GM23338 (cell line): ENCODE measurements around the gene WNT11. TPM values are rescaled to one million over a fixed set of nuclear protein-coding genes. Genes with fewer than 3 reads are reported as not detected.

Source experiments
- ATAC-seq: fragments of 200-7000 bp; cut with Tn5 transposase; 3 replicates; pipeline ENCODE4 v1.9.1; 2020
- DNase-seq: peaks from one replicate; pipeline ENCODE4 v3.0.0-alpha.2; 2015; ENCODE audit warnings: low spot score
- H2AFZ ChIP-seq: fragments of 200-600 bp; sonication (generic); 2 replicates; pipeline ENCODE4 v1.8.0; 2016; ENCODE audit warnings: antibody characterized with exemption, mild to moderate bottlenecking, moderate library complexity
- H3F3A ChIP-seq: fragments of 200-600 bp; sonication (generic); replicated peaks from 2 replicates; pipeline ENCODE4 v1.8.0; 2017; ENCODE audit warnings: antibody characterized with exemption, mixed run types, low read depth
- H3K27ac ChIP-seq: fragments of 200-600 bp; sonication (generic); 2 replicates; pipeline ENCODE4 v1.6.1; 2016; ENCODE audit warnings: low read depth
- H3K27me3 ChIP-seq: fragments of 200-600 bp; sonication (generic); 2 replicates; pipeline ENCODE4 v1.8.0; 2016; ENCODE audit warnings: mild to moderate bottlenecking, mixed run types, moderate library complexity; ENCODE audit not compliant: insufficient read depth
- H3K36me3 ChIP-seq: fragments of 200-600 bp; sonication (generic); 2 replicates; pipeline ENCODE4 v1.8.0; 2016; ENCODE audit warnings: mild to moderate bottlenecking; ENCODE audit not compliant: insufficient read depth
- H3K4me1 ChIP-seq: fragments of 200-600 bp; sonication (generic); 2 replicates; pipeline ENCODE4 v1.8.0; 2016; ENCODE audit warnings: mild to moderate bottlenecking, moderate library complexity; ENCODE audit not compliant: insufficient read depth
- H3K4me2 ChIP-seq: fragments of 200-600 bp; sonication (generic); 2 replicates; pipeline ENCODE4 v1.7.1; 2017; ENCODE audit warnings: mixed run types
- H3K4me3 ChIP-seq: fragments of 200-600 bp; sonication (generic); 2 replicates; pipeline ENCODE4 v1.6.1; 2016; ENCODE audit warnings: mixed run types
- H3K79me2 ChIP-seq: fragments of 200-600 bp; sonication (generic); replicated peaks from 2 replicates; pipeline ENCODE4 v1.8.0; 2017; ENCODE audit warnings: mild to moderate bottlenecking; ENCODE audit not compliant: insufficient read depth
- H3K9me2 ChIP-seq: fragments of 200-600 bp; sonication (generic); 2 replicates; pipeline ENCODE4 v1.8.0; 2017; ENCODE audit not compliant: insufficient read depth
- H4K20me1 ChIP-seq: fragments of 200-600 bp; sonication (generic); replicated peaks from 2 replicates; pipeline ENCODE4 v1.8.0; 2017; ENCODE audit warnings: mild to moderate bottlenecking; ENCODE audit not compliant: insufficient read depth
- H3K27ac Mint-ChIP-seq: 2 replicates; pipeline ENCODE4 v1.8.0; 2020; ENCODE audit warnings: inconsistent platforms, mild to moderate bottlenecking, moderate library complexity, mixed read lengths
- H3K27me3 Mint-ChIP-seq: 3 replicates; pipeline ENCODE4 v1.8.0; 2022; ENCODE audit warnings: low read depth, mild to moderate bottlenecking, moderate library complexity, mixed read lengths, inconsistent platforms; ENCODE audit not compliant: insufficient read depth, poor library complexity
- H3K36me3 Mint-ChIP-seq: 3 replicates; pipeline ENCODE4 v1.8.0; 2021; ENCODE audit warnings: low read depth, mild to moderate bottlenecking, inconsistent platforms, moderate library complexity, mixed read lengths
- H3K4me1 Mint-ChIP-seq: 3 replicates; pipeline ENCODE4 v1.8.0; 2020; ENCODE audit warnings: mild to moderate bottlenecking, inconsistent platforms, mixed read lengths
- H3K4me3 Mint-ChIP-seq: 3 replicates; pipeline ENCODE4 v1.8.0; 2021; ENCODE audit warnings: moderate library complexity, mild to moderate bottlenecking, inconsistent platforms, mixed read lengths
- H3K9me3 Mint-ChIP-seq: 3 replicates; pipeline ENCODE4 v1.8.0; 2020; ENCODE audit warnings: moderate library complexity, mild to moderate bottlenecking, inconsistent platforms, mixed read lengths
- EZH2 ChIP-seq: fragments of 200-600 bp; sonication (generic); IDR thresholded peaks from one replicate; pipeline ENCODE4 v1.8.0; 2017; ENCODE audit warnings: antibody characterized with exemption, mild to moderate bottlenecking, low read depth; ENCODE audit not compliant: unreplicated experiment
- ZNF114 ChIP-seq: fragments of 250-450 bp; sonication (Bioruptor Pico); IDR thresholded peaks from 2 replicates; pipeline ENCODE4 v1.5.0; 2020; ENCODE audit warnings: mild to moderate bottlenecking, moderate library complexity
- ZNF331 ChIP-seq: fragments of 250-450 bp; sonication (Bioruptor Pico); IDR thresholded peaks from 2 replicates; pipeline ENCODE4 v1.5.0; 2020; ENCODE audit warnings: low read depth, mild to moderate bottlenecking, moderate library complexity
- polyA plus RNA-seq: library from polyadenylated mRNA; unstranded; fragments of >200 nt; fragmentation: Nextera tagmentation; extraction: Ambion mirVana; gene quantifications from 2 replicates; pipeline ENCODE4 v1.2.1, GENCODE V29; 2016
- total RNA-seq: library from RNA; depleted of rRNA; stranded (reverse); fragments of >200 nt; shearing (Covaris generic); gene quantifications from 2 replicates; pipeline ENCODE4 v1.2.3, GENCODE V29; 2014
- TF ChIP-seq, protein P1 (sequence below): IDR thresholded peaks from 2 replicates; pipeline ENCODE4 v1.6.1; 2016; ENCODE audit warnings: antibody characterized with exemption
- TF ChIP-seq, protein P2 (sequence below), 2 experiments: fragments of 200-600 bp in 1 of 2; sonication (generic) in 1 of 2; conservative IDR thresholded peaks; 2 replicates each; pipeline versions ENCODE4 v1.5.1 to v1.6.1; 2016 to 2017; ENCODE audit warnings: antibody characterized with exemption in 2 of 2, low read depth in 2 of 2, mild to moderate bottlenecking in 2 of 2, moderate library complexity in 1 of 2
- TF ChIP-seq, protein P3 (sequence below): fragments of 250-450 bp; sonication (Bioruptor Pico); IDR thresholded peaks from 2 replicates; pipeline ENCODE4 v1.5.0; 2020; ENCODE audit warnings: mild to moderate bottlenecking, moderate library complexity
- TF ChIP-seq, protein P4 (sequence below): IDR thresholded peaks from one replicate; pipeline ENCODE4 v1.6.1; 2018; ENCODE audit warnings: antibody characterized with exemption; ENCODE audit not compliant: unreplicated experiment

Gene WNT11
- total and polyA plus RNA-seq, 2 experiments from 2014 or later, result 0.44 to 0.56 TPM

DNA sequence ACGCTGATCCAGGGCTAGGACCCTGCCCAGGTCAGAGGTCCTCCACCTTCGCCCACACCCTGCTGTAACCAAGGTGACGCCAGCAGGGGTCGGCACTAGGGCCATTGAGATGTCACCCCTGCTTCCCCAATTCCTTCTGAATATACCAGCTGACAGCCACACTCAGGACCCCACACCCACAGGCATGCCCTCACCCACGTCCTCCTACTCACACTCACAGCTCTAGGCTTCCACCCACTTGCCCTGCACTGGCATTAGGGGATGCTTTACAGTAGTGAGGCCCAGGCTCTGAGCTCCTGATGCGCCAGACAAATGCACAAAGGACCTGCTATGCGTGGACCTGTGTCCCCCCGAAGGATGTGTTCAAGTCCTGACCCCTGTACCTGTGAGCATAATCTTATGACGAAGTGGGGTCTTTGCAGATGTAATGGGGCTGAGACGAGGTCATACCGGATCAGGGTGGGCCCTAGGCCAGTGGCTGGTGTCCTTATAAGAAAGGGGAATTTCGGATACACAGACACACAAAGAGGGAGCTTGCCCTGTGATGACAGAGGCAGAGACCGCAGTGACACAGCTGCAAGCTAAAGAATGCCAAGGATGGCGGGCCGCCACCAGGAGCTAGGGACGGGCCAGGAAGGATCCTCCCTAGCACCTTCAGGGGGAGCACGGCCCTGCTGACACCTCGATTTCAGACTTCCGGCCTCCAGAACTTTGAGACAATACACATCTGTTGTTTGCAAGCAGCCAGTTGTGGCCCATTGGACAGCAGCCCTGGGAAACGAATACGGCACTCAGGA lies 11.2 kb downstream of the WNT11 start:
- TF ChIP-seq, protein P1, sequence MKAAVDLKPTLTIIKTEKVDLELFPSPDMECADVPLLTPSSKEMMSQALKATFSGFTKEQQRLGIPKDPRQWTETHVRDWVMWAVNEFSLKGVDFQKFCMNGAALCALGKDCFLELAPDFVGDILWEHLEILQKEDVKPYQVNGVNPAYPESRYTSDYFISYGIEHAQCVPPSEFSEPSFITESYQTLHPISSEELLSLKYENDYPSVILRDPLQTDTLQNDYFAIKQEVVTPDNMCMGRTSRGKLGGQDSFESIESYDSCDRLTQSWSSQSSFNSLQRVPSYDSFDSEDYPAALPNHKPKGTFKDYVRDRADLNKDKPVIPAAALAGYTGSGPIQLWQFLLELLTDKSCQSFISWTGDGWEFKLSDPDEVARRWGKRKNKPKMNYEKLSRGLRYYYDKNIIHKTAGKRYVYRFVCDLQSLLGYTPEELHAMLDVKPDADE, result no peak
- TF ChIP-seq, protein P2, sequence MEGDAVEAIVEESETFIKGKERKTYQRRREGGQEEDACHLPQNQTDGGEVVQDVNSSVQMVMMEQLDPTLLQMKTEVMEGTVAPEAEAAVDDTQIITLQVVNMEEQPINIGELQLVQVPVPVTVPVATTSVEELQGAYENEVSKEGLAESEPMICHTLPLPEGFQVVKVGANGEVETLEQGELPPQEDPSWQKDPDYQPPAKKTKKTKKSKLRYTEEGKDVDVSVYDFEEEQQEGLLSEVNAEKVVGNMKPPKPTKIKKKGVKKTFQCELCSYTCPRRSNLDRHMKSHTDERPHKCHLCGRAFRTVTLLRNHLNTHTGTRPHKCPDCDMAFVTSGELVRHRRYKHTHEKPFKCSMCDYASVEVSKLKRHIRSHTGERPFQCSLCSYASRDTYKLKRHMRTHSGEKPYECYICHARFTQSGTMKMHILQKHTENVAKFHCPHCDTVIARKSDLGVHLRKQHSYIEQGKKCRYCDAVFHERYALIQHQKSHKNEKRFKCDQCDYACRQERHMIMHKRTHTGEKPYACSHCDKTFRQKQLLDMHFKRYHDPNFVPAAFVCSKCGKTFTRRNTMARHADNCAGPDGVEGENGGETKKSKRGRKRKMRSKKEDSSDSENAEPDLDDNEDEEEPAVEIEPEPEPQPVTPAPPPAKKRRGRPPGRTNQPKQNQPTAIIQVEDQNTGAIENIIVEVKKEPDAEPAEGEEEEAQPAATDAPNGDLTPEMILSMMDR (conservative IDR thresholded peaks at IDR 0.05; ENCODE audit: low read depth in 2 of 2), result peak in 1 of 2 experiments; percentile 13; a peak in 1 of 4 replicates
- H2AFZ ChIP-seq, result no peak overlapping the region
- H3K4me3 Mint-ChIP-seq, result no peak overlapping the region
- H3K4me2 ChIP-seq, result no peak overlapping the region
- H3K27me3 ChIP-seq, result no peaks in the 10 kb centered on the region
- peaks cover 19% of the 10 kb centered on the region for H3K27me3 Mint-ChIP-seq
- no peaks in the 10 kb centered on the region for H3K36me3 Mint-ChIP-seq
- no peaks in the 10 kb centered on the region for H4K20me1 ChIP-seq
- H3K27ac ChIP-seq, result no peak overlapping the region
- H3K79me2 ChIP-seq, result no peaks in the 10 kb centered on the region
- no peak overlapping the region for H3K4me3 ChIP-seq
- no peak for ATAC-seq
- H3K4me1 Mint-ChIP-seq, result no peaks in the 10 kb centered on the region
- no peaks in the 10 kb centered on the region for H3F3A ChIP-seq
- no peaks in the 10 kb centered on the region for H3K9me3 Mint-ChIP-seq
- H3K36me3 ChIP-seq, result no peaks in the 10 kb centered on the region
- H3K27ac Mint-ChIP-seq, result no peak overlapping the region
- no peaks in the 10 kb centered on the region for H3K4me1 ChIP-seq
- DNase-seq, result no peak
- no peaks in the 10 kb centered on the region for H3K9me2 ChIP-seq

DNA sequence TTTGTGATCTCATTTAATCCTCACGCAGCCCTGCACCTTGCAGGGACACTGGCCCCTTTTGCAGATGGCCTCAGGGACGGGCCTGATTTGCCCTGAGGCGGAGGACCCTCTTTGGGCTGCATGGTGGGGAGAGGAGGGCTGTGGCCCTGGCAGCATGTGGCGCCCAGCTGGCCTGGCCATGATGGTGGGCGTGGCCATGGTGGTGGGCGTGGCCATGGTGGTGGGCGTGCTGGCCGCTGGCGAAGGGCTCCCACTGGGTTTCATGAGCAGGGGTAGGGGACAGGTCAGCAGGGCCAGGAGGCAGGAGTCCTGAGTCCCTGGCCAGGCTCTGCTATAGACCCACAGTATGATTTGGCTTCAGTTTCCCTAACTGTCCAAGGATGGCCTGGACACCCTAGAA lies 13.1 kb downstream of the WNT11 start:
- Mint-ChIP-seq H3K36me3 (no peaks in the 10 kb centered on the region), H3K4me3 (no peak overlapping the region), H3K9me3 (no peaks in the 10 kb centered on the region), H3K27me3 (peaks cover 15% of the 10 kb centered on the region), H3K27ac (no peak overlapping the region), H3K4me1 (no peaks in the 10 kb centered on the region; the same call in 2 of the 3 replicates)
- Histone ChIP-seq H3F3A (no peaks in the 10 kb centered on the region), H2AFZ (no peak overlapping the region; the same call in 1 of the 2 replicates), H3K9me2 (no peaks in the 10 kb centered on the region), H3K79me2 (no peaks in the 10 kb centered on the region), H3K4me3 (no peak overlapping the region), H3K4me1 (0 out of 2 replicates have a peak, but pooled peaks cover 3% of the 10 kb centered on the region), H3K4me2 (no peak overlapping the region), H4K20me1 (no peaks in the 10 kb centered on the region), H3K27ac (no peak overlapping the region), H3K36me3 (no peaks in the 10 kb centered on the region), H3K27me3 (no peaks in the 10 kb centered on the region)
- ATAC-seq, result peak; percentile 54
- no peak for DNase-seq
- TF ChIP-seq EZH2 (no peak), ZNF114 (CRISPR knock-in tag) (no peak), ZNF331 (no peak)
- TF ChIP-seq, protein P3, sequence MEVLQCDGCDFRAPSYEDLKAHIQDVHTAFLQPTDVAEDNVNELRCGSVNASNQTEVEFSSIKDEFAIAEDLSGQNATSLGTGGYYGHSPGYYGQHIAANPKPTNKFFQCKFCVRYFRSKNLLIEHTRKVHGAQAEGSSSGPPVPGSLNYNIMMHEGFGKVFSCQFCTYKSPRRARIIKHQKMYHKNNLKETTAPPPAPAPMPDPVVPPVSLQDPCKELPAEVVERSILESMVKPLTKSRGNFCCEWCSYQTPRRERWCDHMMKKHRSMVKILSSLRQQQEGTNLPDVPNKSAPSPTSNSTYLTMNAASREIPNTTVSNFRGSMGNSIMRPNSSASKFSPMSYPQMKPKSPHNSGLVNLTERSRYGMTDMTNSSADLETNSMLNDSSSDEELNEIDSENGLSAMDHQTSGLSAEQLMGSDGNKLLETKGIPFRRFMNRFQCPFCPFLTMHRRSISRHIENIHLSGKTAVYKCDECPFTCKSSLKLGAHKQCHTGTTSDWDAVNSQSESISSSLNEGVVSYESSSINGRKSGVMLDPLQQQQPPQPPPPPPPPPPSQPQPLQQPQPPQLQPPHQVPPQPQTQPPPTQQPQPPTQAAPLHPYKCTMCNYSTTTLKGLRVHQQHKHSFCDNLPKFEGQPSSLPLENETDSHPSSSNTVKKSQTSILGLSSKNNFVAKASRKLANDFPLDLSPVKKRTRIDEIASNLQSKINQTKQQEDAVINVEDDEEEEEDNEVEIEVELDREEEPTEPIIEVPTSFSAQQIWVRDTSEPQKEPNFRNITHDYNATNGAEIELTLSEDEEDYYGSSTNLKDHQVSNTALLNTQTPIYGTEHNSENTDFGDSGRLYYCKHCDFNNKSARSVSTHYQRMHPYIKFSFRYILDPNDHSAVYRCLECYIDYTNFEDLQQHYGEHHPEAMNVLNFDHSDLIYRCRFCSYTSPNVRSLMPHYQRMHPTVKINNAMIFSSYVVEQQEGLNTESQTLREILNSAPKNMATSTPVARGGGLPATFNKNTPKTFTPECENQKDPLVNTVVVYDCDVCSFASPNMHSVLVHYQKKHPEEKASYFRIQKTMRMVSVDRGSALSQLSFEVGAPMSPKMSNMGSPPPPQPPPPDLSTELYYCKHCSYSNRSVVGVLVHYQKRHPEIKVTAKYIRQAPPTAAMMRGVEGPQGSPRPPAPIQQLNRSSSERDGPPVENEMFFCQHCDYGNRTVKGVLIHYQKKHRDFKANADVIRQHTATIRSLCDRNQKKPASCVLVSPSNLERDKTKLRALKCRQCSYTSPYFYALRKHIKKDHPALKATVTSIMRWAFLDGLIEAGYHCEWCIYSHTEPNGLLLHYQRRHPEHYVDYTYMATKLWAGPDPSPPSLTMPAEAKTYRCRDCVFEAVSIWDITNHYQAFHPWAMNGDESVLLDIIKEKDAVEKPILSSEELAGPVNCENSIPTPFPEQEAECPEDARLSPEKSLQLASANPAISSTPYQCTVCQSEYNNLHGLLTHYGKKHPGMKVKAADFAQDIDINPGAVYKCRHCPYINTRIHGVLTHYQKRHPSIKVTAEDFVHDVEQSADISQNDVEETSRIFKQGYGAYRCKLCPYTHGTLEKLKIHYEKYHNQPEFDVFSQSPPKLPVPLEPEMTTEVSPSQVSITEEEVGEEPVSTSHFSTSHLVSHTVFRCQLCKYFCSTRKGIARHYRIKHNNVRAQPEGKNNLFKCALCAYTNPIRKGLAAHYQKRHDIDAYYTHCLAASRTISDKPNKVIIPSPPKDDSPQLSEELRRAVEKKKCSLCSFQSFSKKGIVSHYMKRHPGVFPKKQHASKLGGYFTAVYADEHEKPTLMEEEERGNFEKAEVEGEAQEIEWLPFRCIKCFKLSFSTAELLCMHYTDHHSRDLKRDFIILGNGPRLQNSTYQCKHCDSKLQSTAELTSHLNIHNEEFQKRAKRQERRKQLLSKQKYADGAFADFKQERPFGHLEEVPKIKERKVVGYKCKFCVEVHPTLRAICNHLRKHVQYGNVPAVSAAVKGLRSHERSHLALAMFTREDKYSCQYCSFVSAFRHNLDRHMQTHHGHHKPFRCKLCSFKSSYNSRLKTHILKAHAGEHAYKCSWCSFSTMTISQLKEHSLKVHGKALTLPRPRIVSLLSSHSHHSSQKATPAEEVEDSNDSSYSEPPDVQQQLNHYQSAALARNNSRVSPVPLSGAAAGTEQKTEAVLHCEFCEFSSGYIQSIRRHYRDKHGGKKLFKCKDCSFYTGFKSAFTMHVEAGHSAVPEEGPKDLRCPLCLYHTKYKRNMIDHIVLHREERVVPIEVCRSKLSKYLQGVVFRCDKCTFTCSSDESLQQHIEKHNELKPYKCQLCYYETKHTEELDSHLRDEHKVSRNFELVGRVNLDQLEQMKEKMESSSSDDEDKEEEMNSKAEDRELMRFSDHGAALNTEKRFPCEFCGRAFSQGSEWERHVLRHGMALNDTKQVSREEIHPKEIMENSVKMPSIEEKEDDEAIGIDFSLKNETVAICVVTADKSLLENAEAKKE (CRISPR knock-in tag), result no peak
- TF ChIP-seq, protein P4, sequence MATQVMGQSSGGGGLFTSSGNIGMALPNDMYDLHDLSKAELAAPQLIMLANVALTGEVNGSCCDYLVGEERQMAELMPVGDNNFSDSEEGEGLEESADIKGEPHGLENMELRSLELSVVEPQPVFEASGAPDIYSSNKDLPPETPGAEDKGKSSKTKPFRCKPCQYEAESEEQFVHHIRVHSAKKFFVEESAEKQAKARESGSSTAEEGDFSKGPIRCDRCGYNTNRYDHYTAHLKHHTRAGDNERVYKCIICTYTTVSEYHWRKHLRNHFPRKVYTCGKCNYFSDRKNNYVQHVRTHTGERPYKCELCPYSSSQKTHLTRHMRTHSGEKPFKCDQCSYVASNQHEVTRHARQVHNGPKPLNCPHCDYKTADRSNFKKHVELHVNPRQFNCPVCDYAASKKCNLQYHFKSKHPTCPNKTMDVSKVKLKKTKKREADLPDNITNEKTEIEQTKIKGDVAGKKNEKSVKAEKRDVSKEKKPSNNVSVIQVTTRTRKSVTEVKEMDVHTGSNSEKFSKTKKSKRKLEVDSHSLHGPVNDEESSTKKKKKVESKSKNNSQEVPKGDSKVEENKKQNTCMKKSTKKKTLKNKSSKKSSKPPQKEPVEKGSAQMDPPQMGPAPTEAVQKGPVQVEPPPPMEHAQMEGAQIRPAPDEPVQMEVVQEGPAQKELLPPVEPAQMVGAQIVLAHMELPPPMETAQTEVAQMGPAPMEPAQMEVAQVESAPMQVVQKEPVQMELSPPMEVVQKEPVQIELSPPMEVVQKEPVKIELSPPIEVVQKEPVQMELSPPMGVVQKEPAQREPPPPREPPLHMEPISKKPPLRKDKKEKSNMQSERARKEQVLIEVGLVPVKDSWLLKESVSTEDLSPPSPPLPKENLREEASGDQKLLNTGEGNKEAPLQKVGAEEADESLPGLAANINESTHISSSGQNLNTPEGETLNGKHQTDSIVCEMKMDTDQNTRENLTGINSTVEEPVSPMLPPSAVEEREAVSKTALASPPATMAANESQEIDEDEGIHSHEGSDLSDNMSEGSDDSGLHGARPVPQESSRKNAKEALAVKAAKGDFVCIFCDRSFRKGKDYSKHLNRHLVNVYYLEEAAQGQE, result no peak
